Osteocyte (in vitro differentiated cells): ENCODE measurements around the gene MRPL50. TPM values are rescaled to one million over a fixed set of nuclear protein-coding genes. Genes with fewer than 3 reads are reported as not detected.

ENCODE experiments used
- DNase-seq: peaks from one replicate; pipeline ENCODE4 v3.0.0; 2021; ENCODE audit warnings: mixed read lengths; ENCODE audit not compliant: unreplicated experiment; ENCODE audit errors: extremely low spot score
- H3K27ac Mint-ChIP-seq: one replicate; pipeline ENCODE4 v1.8.0; 2021; ENCODE audit warnings: mild to moderate bottlenecking, mixed read lengths; ENCODE audit not compliant: unreplicated experiment
- H3K27me3 Mint-ChIP-seq: one replicate; pipeline ENCODE4 v1.8.0; 2021; ENCODE audit warnings: mixed read lengths; ENCODE audit not compliant: unreplicated experiment
- H3K36me3 Mint-ChIP-seq: one replicate; pipeline ENCODE4 v1.8.0; 2021; ENCODE audit warnings: mixed read lengths; ENCODE audit not compliant: unreplicated experiment
- H3K4me1 Mint-ChIP-seq: one replicate; pipeline ENCODE4 v1.8.0; 2021; ENCODE audit warnings: mixed read lengths; ENCODE audit not compliant: unreplicated experiment
- H3K4me3 Mint-ChIP-seq: one replicate; pipeline ENCODE4 v1.8.0; 2021; ENCODE audit warnings: mild to moderate bottlenecking, moderate library complexity, mixed read lengths; ENCODE audit not compliant: unreplicated experiment
- H3K9me3 Mint-ChIP-seq: one replicate; pipeline ENCODE4 v1.8.0; 2021; ENCODE audit warnings: mixed read lengths; ENCODE audit not compliant: unreplicated experiment
- total RNA-seq: library from RNA; stranded (reverse); gene quantifications from 2 replicates; pipeline ENCODE4 v1.2.1, GENCODE V29; 2021
- TF ChIP-seq, protein P1 (sequence below): fragments of 200-600 bp; sonication (generic); IDR thresholded peaks from 2 replicates; pipeline ENCODE4 v1.5.0; 2021; ENCODE audit warnings: antibody characterized with exemption, mild to moderate bottlenecking, moderate library complexity

The MRPL50 gene
- total RNA-seq, 1 donor from 2014 or later, result 7.4 TPM

DNA sequence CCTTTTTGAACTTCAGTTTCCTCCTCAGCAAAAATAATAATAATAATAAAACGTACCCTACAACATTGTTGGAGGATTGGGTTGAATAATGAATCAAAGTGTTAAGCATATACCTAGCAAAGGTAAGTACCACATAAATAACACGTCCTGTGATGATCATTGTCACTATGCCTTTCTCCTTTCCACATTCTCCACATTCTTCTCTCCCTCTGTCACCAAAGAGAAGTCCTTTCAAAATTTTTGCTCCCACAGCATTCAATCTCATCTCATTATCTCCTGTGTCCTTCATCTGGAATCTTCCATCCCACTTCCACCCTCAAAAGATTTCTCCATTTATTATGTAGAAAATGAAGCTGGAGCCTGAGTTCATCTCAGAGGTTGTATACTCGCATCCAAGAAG is 44.3 kb upstream of the MRPL50 start:
- Mint-ChIP-seq H3K27ac (no peak overlapping the region), H3K9me3 (no peaks in the 10 kb centered on the region), H3K36me3 (no peaks in the 10 kb centered on the region), H3K4me3 (no peak overlapping the region), H3K27me3 (peaks cover 57% of the 10 kb centered on the region), H3K4me1 (no peaks in the 10 kb centered on the region)
- TF ChIP-seq, protein P1, sequence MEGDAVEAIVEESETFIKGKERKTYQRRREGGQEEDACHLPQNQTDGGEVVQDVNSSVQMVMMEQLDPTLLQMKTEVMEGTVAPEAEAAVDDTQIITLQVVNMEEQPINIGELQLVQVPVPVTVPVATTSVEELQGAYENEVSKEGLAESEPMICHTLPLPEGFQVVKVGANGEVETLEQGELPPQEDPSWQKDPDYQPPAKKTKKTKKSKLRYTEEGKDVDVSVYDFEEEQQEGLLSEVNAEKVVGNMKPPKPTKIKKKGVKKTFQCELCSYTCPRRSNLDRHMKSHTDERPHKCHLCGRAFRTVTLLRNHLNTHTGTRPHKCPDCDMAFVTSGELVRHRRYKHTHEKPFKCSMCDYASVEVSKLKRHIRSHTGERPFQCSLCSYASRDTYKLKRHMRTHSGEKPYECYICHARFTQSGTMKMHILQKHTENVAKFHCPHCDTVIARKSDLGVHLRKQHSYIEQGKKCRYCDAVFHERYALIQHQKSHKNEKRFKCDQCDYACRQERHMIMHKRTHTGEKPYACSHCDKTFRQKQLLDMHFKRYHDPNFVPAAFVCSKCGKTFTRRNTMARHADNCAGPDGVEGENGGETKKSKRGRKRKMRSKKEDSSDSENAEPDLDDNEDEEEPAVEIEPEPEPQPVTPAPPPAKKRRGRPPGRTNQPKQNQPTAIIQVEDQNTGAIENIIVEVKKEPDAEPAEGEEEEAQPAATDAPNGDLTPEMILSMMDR, result no peak
- no peak for DNase-seq

DNA sequence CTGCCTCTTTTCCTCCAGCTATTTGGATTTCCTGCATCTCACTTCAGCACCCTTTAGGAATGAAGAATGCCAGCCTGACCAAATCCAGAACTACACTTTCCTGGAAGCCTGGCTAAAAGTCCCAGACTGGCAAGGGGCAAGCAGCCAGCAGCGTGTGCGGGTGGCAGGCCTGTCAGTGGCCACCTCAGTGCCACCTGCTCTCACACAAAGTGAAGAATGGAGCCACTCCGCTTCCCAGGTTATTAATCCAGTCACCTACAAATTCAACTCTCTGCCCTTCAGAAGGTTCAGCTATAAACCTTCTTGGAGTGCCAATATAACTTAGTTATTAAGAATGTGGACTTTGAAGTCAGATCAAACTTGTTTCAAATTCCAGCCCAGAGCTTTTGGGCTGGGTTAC is 43.9 kb upstream of the MRPL50 start:
- H3K9me3 Mint-ChIP-seq, result no peaks in the 10 kb centered on the region
- no peak for DNase-seq
- no peaks in the 10 kb centered on the region for H3K36me3 Mint-ChIP-seq
- H3K27me3 Mint-ChIP-seq, result peaks cover 59% of the 10 kb centered on the region
- TF ChIP-seq, protein P1, result no peak
- H3K4me1 Mint-ChIP-seq, result no peaks in the 10 kb centered on the region
- H3K27ac Mint-ChIP-seq, result no peak overlapping the region
- no peak overlapping the region for H3K4me3 Mint-ChIP-seq

DNA sequence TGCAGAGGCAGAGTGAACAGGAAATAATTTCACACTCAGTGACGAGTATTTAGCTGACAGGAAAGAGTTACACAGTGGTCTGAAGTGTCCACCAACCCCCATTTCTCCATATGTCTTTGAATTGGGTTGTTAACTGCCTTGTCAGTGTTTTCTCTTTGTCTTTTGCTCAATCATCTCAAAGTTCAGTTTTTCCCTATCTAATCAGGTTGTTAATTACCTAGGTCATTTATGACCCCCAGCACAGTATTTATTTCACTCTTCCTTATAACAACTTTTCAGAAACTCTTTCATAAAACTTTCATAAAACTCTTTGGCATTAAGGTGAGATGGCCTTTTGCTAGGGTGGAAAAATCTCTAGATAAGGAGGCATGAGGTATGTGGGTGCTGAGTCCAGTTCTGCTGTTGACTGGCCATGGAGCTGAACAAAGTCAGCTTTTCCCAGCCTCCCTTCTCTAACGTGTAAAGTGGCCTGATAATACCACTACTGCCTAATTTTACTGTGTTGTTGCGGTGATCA is 42.4 kb upstream of the MRPL50 start:
- no peaks in the 10 kb centered on the region for H3K36me3 Mint-ChIP-seq
- no peak overlapping the region for H3K4me3 Mint-ChIP-seq
- TF ChIP-seq, protein P1, result no peak

DNA sequence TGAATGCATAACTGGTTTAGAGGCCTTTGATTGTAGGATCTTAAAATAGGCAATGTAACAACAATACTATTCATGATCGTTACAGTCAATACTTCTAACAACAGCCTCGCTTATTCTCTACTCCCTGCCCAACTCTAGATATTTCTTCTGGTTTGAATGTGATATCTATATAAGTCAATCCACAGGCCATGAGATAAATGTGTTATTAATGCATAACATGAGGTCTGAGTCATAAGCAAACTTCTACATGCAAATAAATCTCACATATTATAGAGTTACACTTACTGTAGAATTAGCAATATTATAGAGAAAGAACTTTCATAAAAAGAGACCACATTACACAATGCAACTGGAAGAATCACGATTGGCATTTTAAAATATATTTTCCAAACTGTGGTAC is 40.1 kb upstream of the MRPL50 start:
- no peak overlapping the region for H3K4me3 Mint-ChIP-seq

More for the DNA sequence above, 42.4 kb upstream of the MRPL50 start:
- H3K9me3 Mint-ChIP-seq, result no peaks in the 10 kb centered on the region
- no peaks in the 10 kb centered on the region for H3K4me1 Mint-ChIP-seq
- H3K27ac Mint-ChIP-seq, result no peak overlapping the region
- DNase-seq, result no peak
- peaks cover 61% of the 10 kb centered on the region for H3K27me3 Mint-ChIP-seq

DNA sequence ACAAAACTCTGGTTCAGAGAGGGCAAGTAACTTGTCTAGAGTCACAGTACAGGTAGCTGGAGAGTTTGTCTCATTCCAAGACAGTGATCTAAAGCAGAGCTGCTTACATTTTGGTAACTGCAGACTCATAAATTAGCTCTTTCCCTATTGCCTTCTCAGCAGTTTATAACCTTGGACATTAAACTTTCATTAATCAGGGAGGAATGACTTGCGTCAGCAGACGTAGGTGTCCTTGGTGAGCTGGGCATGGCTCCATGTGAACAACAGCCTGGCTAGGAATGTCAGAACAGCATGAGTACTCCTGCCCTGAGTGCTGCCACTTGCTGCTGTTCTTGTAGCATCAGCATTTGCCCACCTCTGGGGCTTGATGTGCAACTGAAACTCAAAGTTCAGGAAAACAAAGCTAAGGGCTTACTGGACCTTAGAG is 39.4 kb upstream of the MRPL50 start:
- Mint-ChIP-seq H3K27me3 (peaks cover 50% of the 10 kb centered on the region), H3K9me3 (no peaks in the 10 kb centered on the region), H3K27ac (no peak overlapping the region), H3K4me1 (no peaks in the 10 kb centered on the region), H3K36me3 (no peaks in the 10 kb centered on the region), H3K4me3 (no peak overlapping the region)
- DNase-seq, result no peak
- TF ChIP-seq, protein P1, result no peak

More for the DNA sequence above, 40.1 kb upstream of the MRPL50 start:
- H3K9me3 Mint-ChIP-seq, result no peaks in the 10 kb centered on the region
- no peaks in the 10 kb centered on the region for H3K4me1 Mint-ChIP-seq
- DNase-seq, result no peak
- H3K36me3 Mint-ChIP-seq, result no peaks in the 10 kb centered on the region
- peaks cover 55% of the 10 kb centered on the region for H3K27me3 Mint-ChIP-seq
- TF ChIP-seq, protein P1, result no peak
- no peak overlapping the region for H3K27ac Mint-ChIP-seq
